CD8-positive, alpha-beta memory T cell (primary cell): ENCODE data around the gene TSSC4. TPM values are rescaled to one million over a fixed set of nuclear protein-coding genes. Genes with fewer than 3 reads are reported as not detected.
A peak's percentile ranks its signal among the peaks of the same experiment; 100 is the strongest.

ENCODE experiments used
- CTCF ChIA-PET: fragments of 350-600 bp; sonication (Branson Sonifier 250); formaldehyde crosslinking; loops from one replicate; lab custom pipeline; 2021; ENCODE audit warnings: antibody characterized with exemption; lab: Charles Lee
- POLR2A ChIA-PET: fragments of 350-600 bp; sonication (Branson Sonifier 250); formaldehyde crosslinking; loops from one replicate; lab custom pipeline; 2021; ENCODE audit warnings: antibody characterized with exemption; lab: Charles Lee
- DNase-seq, 5 donors: peaks; one replicate each; pipeline versions ENCODE4 v3.0.0 to v3.0.0-alpha.2; 2020 to 2022; ENCODE audit warnings: mixed read lengths in 1 of 5
- H3K27ac ChIP-seq: one replicate; pipeline ENCODE4 v1.7.0; 2013; ENCODE audit warnings: low read depth, mild to moderate bottlenecking, low read length, moderate library complexity
- H3K27me3 ChIP-seq: 2 replicates; pipeline ENCODE4 v1.7.0; 2013; ENCODE audit warnings: low read length, mild to moderate bottlenecking; ENCODE audit not compliant: insufficient read depth, poor library complexity, severe bottlenecking
- H3K36me3 ChIP-seq: 2 replicates; pipeline ENCODE4 v1.7.0; 2013; ENCODE audit warnings: mild to moderate bottlenecking, low read length, moderate library complexity; ENCODE audit not compliant: insufficient read depth
- H3K4me1 ChIP-seq: 2 replicates; pipeline ENCODE4 v1.7.0; 2013; ENCODE audit warnings: mild to moderate bottlenecking, low read length, moderate library complexity; ENCODE audit not compliant: insufficient read depth
- H3K4me3 ChIP-seq: 2 replicates; pipeline ENCODE4 v1.7.0; 2013; ENCODE audit warnings: mild to moderate bottlenecking, low read length
- H3K9me3 ChIP-seq: 2 replicates; pipeline ENCODE4 v1.7.0; 2013; ENCODE audit warnings: mild to moderate bottlenecking, low read length
- H3K27ac Mint-ChIP-seq, 8 donors: one replicate each; pipeline ENCODE4 v1.8.0; 2020 to 2021; ENCODE audit warnings: mixed read lengths in 8 of 8, mild to moderate bottlenecking in 6 of 8, inconsistent platforms in 3 of 8, moderate library complexity in 3 of 8
- H3K27me3 Mint-ChIP-seq, 2 donors: one replicate each; pipeline ENCODE4 v1.8.0; 2020 to 2021; ENCODE audit warnings: mixed read lengths in 2 of 2, mild to moderate bottlenecking in 1 of 2, moderate library complexity in 1 of 2
- H3K36me3 Mint-ChIP-seq, 3 donors: one replicate each; pipeline ENCODE4 v1.8.0; 2020 to 2021; ENCODE audit warnings: mixed read lengths in 3 of 3, inconsistent platforms in 1 of 3, mild to moderate bottlenecking in 1 of 3
- H3K4me1 Mint-ChIP-seq, 3 donors: one replicate each; pipeline ENCODE4 v1.8.0; 2020 to 2021; ENCODE audit warnings: mixed read lengths in 3 of 3, inconsistent platforms in 1 of 3, mild to moderate bottlenecking in 1 of 3
- H3K4me3 Mint-ChIP-seq, 7 donors: one replicate each; pipeline ENCODE4 v1.8.0; 2020 to 2021; ENCODE audit warnings: mixed read lengths in 7 of 7, mild to moderate bottlenecking in 6 of 7, moderate library complexity in 4 of 7, inconsistent platforms in 2 of 7
- H3K9me3 Mint-ChIP-seq, 5 donors: one replicate each; pipeline ENCODE4 v1.8.0; 2020 to 2022; ENCODE audit warnings: mixed read lengths in 5 of 5, mild to moderate bottlenecking in 3 of 5, moderate library complexity in 2 of 5, inconsistent platforms in 1 of 5
- polyA plus RNA-seq: library from polyadenylated mRNA; unstranded; fragments of 300-500 nt; fragmentation: Illumina TruSeq; gene quantifications from one replicate; pipeline ENCODE4 v1.2.3, GENCODE V29; 2021
- total RNA-seq, 2 experiments: library from RNA; stranded (reverse); gene quantifications; one replicate each; pipeline ENCODE4 v1.2.3, GENCODE V29; 2021

Gene TSSC4
- total and polyA plus RNA-seq, 3 experiments from 2014 or later, result 79.6 to 85.6 (median 84.1) TPM

GRCh38 chr11:2390725-2391151, 9.8 kb upstream of the TSSC4 start:
- ChIA-PET CTCF (interaction anchor here (0.7 to 1.2 kb wide), 2 partner anchors 9 to 751 kb away, joined by 3 read pairs; partner anchors contain the start of gene TSSC4), POLR2A (interaction anchor here (1.7 kb wide), 1 partner anchor 13 kb away, joined by 6 read pairs; the partner anchor contains the start of gene CD81)
- Mint-ChIP-seq H3K9me3 (no peaks in the 10 kb centered on the region), H3K36me3 (peaks cover 0 to 37% (median 0%) of the 10 kb centered on the region in 3 donors), H3K4me3 (peak overlapping the region in 2 of 7 donors; percentile 54 to 85), H3K27ac (peak overlapping the region in 2 of 8 donors; percentile 82 to 97), H3K27me3 (no peaks in the 10 kb centered on the region), H3K4me1 (peaks cover 39 to 50% (median 40%) of the 10 kb centered on the region in 3 donors)
- no peak for DNase-seq
- no peaks in the 10 kb centered on the region for H3K27me3 ChIP-seq
- H3K4me1 ChIP-seq, result peaks cover 49% of the 10 kb centered on the region
- no peaks in the 10 kb centered on the region for H3K9me3 ChIP-seq
- no peaks in the 10 kb centered on the region for H3K36me3 ChIP-seq
- no peak overlapping the region for H3K27ac ChIP-seq
- H3K4me3 ChIP-seq, result no peak overlapping the region

- H3K4me3 Mint-ChIP-seq, result peak overlapping the region in 1 of 7 donors; percentile 56
- DNase-seq, result no peak
- ChIA-PET CTCF (interaction anchor here (1.2 kb wide), 1 partner anchor 9 kb away, joined by 3 read pairs; the partner anchor contains the start of gene TSSC4), POLR2A (interaction anchor here (1.7 kb wide), 1 partner anchor 14 kb away, joined by 6 read pairs; the partner anchor contains the start of gene CD81)
- no peaks in the 10 kb centered on the region for H3K27me3 Mint-ChIP-seq
- Histone ChIP-seq H3K36me3 (no peaks in the 10 kb centered on the region), H3K4me1 (peaks cover 43% of the 10 kb centered on the region), H3K4me3 (no peak overlapping the region), H3K9me3 (no peaks in the 10 kb centered on the region), H3K27me3 (no peaks in the 10 kb centered on the region), H3K27ac (no peak overlapping the region)
- H3K36me3 Mint-ChIP-seq, result peaks cover 0 to 38% (median 0%) of the 10 kb centered on the region in 3 donors
- peak overlapping the region in 2 of 8 donors; percentile 33 to 66 for H3K27ac Mint-ChIP-seq
- no peaks in the 10 kb centered on the region for H3K9me3 Mint-ChIP-seq
- peaks cover 34 to 44% (median 34%) of the 10 kb centered on the region in 3 donors for H3K4me1 Mint-ChIP-seq
Measured at GRCh38 chr11:2391181-2391975, 9.2 kb upstream of the TSSC4 start.

GRCh38 chr11:2392241-2392959, 8.2 kb upstream of the TSSC4 start:
- H3K27ac Mint-ChIP-seq, result no peak overlapping the region
- H3K27me3 ChIP-seq, result no peaks in the 10 kb centered on the region
- H3K9me3 Mint-ChIP-seq, result no peaks in the 10 kb centered on the region
- ChIA-PET POLR2A (no interaction called here), CTCF (no interaction called here)
- no peak overlapping the region for H3K4me3 Mint-ChIP-seq
- peaks cover 0 to 47% (median 0%) of the 10 kb centered on the region in 3 donors for H3K36me3 Mint-ChIP-seq
- H3K4me1 Mint-ChIP-seq, result peaks cover 26 to 33% (median 27%) of the 10 kb centered on the region in 3 donors
- peaks cover 32% of the 10 kb centered on the region for H3K4me1 ChIP-seq
- H3K4me3 ChIP-seq, result no peak overlapping the region
- H3K9me3 ChIP-seq, result no peaks in the 10 kb centered on the region
- no peaks in the 10 kb centered on the region for H3K36me3 ChIP-seq
- H3K27me3 Mint-ChIP-seq, result no peaks in the 10 kb centered on the region
- H3K27ac ChIP-seq, result no peak overlapping the region
- DNase-seq, result no peak

- H3K36me3 ChIP-seq, result no peaks in the 10 kb centered on the region
- peaks cover 0 to 52% (median 0%) of the 10 kb centered on the region in 3 donors for H3K36me3 Mint-ChIP-seq
Measured at GRCh38 chr11:2393111-2393868, 7.3 kb upstream of the TSSC4 start.

GRCh38 chr11:2393941-2394817, 6.4 kb upstream of the TSSC4 start:
- Mint-ChIP-seq H3K4me3 (no peak overlapping the region), H3K4me1 (peaks cover 14 to 20% (median 16%) of the 10 kb centered on the region in 3 donors), H3K27me3 (no peaks in the 10 kb centered on the region), H3K27ac (peak overlapping the region in 4 of 8 donors; percentile 36 to 84 (median 52)), H3K36me3 (peaks cover 0 to 52% (median 0%) of the 10 kb centered on the region in 3 donors), H3K9me3 (no peaks in the 10 kb centered on the region)
- Histone ChIP-seq H3K27me3 (no peaks in the 10 kb centered on the region), H3K4me1 (peaks cover 18% of the 10 kb centered on the region), H3K36me3 (no peaks in the 10 kb centered on the region), H3K9me3 (no peaks in the 10 kb centered on the region), H3K27ac (no peak overlapping the region), H3K4me3 (no peak overlapping the region)
- CTCF ChIA-PET, result no interaction called here
- DNase-seq, result no peak
- POLR2A ChIA-PET, result no interaction called here

More at GRCh38 chr11:2393111-2393868, 7.3 kb upstream of the TSSC4 start:
- Mint-ChIP-seq H3K27me3 (no peaks in the 10 kb centered on the region), H3K27ac (peak overlapping the region in 3 of 8 donors; percentile 23 to 84 (median 36)), H3K4me1 (peaks cover 20 to 27% (median 21%) of the 10 kb centered on the region in 3 donors), H3K9me3 (no peaks in the 10 kb centered on the region), H3K4me3 (peak overlapping the region in 1 of 7 donors; percentile 51)
- Histone ChIP-seq H3K9me3 (no peaks in the 10 kb centered on the region), H3K4me1 (peaks cover 24% of the 10 kb centered on the region), H3K27me3 (no peaks in the 10 kb centered on the region), H3K4me3 (no peak overlapping the region), H3K27ac (no peak overlapping the region)
- ChIA-PET CTCF (no interaction called here), POLR2A (no interaction called here)
- DNase-seq, result no peak

GRCh38 chr11:2394818-2395105, 5.8 kb upstream of the TSSC4 start:
- no peak overlapping the region for H3K4me3 ChIP-seq
- no peak overlapping the region for H3K27ac ChIP-seq
- peaks cover 12 to 19% (median 12%) of the 10 kb centered on the region in 3 donors for H3K4me1 Mint-ChIP-seq
- ChIA-PET CTCF (no interaction called here), POLR2A (no interaction called here)
- H3K9me3 Mint-ChIP-seq, result no peaks in the 10 kb centered on the region
- H3K4me3 Mint-ChIP-seq, result peak overlapping the region in 1 of 7 donors; percentile 59
- H3K36me3 Mint-ChIP-seq, result peaks cover 0 to 48% (median 0%) of the 10 kb centered on the region in 3 donors
- no peaks in the 10 kb centered on the region for H3K27me3 Mint-ChIP-seq
- H3K27ac Mint-ChIP-seq, result peak overlapping the region in 5 of 8 donors; percentile 23 to 69 (median 47)
- no peak for DNase-seq
- no peaks in the 10 kb centered on the region for H3K36me3 ChIP-seq
- H3K9me3 ChIP-seq, result no peaks in the 10 kb centered on the region
- no peaks in the 10 kb centered on the region for H3K27me3 ChIP-seq
- peaks cover 18% of the 10 kb centered on the region for H3K4me1 ChIP-seq

GRCh38 chr11:2395211-2395730, 5.3 kb upstream of the TSSC4 start:
- no peak for DNase-seq
- Mint-ChIP-seq H3K27ac (peak overlapping the region in 2 of 8 donors; percentile 23 to 47), H3K27me3 (peaks cover 0 to 1% of the 10 kb centered on the region in 2 donors), H3K36me3 (peaks cover 0 to 47% (median 0%) of the 10 kb centered on the region in 3 donors), H3K9me3 (no peaks in the 10 kb centered on the region), H3K4me3 (no peak overlapping the region), H3K4me1 (peaks cover 7 to 17% (median 8%) of the 10 kb centered on the region in 3 donors)
- Histone ChIP-seq H3K36me3 (no peaks in the 10 kb centered on the region), H3K4me1 (peaks cover 13% of the 10 kb centered on the region), H3K27me3 (no peaks in the 10 kb centered on the region), H3K9me3 (no peaks in the 10 kb centered on the region), H3K4me3 (no peak overlapping the region), H3K27ac (no peak overlapping the region)
- ChIA-PET CTCF (no interaction called here), POLR2A (no interaction called here)
